ENCODE measurements around the gene ABT1.

Gene ABT1

GRCh38 chr6:26602262-26602661 lies 5.5 kb downstream of the ABT1 start:
- no peak for DNase-seq (ENCODE audit: low read depth in 2 of 2, low spot score in 1 of 2)

GRCh38 chr6:26604026-26604425 lies 7.3 kb downstream of the ABT1 start:
- DNase-seq (ENCODE audit: low read depth in 2 of 2, low spot score in 1 of 2) = no peak

DNA sequence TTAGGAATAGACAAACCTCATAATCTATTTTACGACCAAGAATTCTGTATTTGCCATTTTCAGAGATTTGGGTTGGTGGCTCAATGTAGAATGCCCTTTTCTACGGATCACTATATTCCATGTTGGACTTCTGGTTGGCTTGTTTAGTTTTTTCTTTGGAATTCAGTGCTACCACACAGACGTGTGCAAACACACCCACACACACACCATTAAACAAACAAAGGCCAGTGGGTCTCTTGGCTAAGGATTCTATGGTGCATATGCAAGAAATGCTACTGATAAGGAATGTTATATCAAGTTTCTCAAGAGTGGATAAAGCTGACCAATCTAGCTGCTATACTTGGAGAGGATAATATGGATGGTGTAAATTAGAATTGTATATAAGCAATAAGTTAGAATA lies 8.0 kb downstream of the ABT1 start:
- no peak for DNase-seq (ENCODE audit: low read depth in 2 of 2, low spot score in 1 of 2)

GRCh38 chr6:26607434-26608230 lies 10.9 kb downstream of the ABT1 start:
- DNase-seq (ENCODE audit: low read depth in 2 of 2, low spot score in 1 of 2) = peak in 1 of 2 donors; percentile 7

DNA sequence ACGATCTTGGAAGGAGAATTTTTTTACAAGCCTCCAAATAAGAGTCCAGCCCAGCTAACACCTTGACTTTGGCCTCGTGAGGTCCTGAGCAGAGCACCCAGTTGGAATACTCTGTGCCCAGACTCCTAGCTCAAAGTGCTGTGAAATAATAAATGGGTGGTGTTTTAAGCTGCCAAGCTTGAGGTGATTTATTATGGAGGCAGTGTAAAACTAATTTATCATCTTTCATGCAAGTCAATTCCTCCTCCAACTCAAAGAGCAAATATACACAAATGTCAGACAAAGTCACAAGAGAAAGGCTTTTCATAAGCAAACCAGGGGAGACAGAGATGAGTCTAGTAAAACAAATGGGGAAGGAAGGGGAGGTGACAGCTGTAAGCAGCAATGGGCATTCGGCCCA lies 12.7 kb downstream of the ABT1 start:
- no peak for DNase-seq (ENCODE audit: low read depth in 2 of 2, low spot score in 1 of 2)

- DNase-seq (ENCODE audit: low read depth in 2 of 2, low spot score in 1 of 2) = no peak
These were observed 14.8 kb downstream of the ABT1 start for GRCh38 chr6:26611599-26611998.

DNA sequence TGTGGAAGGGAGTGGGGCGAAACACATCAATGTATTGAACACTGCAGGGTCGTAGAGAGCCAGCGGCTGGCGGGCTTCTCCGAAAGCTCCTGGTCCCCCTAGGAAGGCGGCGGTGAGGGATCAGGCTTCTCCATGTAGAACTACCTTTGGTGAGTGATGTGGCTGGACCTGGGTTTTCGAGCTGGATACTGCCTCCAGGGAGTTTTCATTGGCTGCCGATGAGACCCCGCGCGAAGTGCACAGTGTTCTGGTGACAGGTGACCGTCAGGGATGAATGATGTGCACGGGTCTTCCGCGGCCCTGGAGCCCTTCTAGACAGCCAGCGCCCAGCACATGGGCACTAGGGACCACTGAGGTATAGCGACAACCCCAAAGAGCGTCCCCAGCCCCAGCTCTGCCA lies 16.4 kb downstream of the ABT1 start:
- DNase-seq (ENCODE audit: low read depth in 2 of 2, low spot score in 1 of 2) = no peak

GRCh38 chr6:26613689-26614683 lies 17.2 kb downstream of the ABT1 start:
- DNase-seq (ENCODE audit: low read depth in 2 of 2, low spot score in 1 of 2) = no peak

DNA sequence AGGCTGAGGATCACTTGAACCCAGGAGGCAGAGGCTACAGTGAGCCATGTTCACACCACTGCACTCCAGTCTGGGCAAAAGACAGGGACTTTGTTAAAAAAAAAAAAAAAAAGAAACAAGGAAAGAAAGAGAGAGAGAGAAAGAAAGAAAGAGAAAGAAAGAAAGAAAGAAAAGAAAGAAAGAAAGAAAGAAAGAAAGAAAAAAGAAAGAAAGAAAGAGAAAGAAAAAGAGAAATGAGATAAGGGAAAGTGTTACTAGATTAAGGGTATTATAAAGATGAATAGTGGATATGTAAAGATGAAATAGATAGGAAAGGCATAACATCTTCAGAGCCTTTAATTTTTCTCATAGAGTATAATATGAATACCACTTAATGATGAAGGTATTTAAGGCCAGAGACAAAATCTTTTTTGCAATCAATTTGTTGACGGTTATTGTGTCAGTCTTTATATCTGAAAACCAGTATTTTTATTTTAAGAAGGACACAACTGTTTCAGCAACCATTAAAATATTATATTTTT lies 26.6 kb downstream of the ABT1 start:
- DNase-seq (ENCODE audit: low read depth in 2 of 2, low spot score in 1 of 2) = no peak

GRCh38 chr6:26624557-26624956 lies 27.8 kb downstream of the ABT1 start:
- DNase-seq (ENCODE audit: low read depth in 2 of 2, low spot score in 1 of 2) = no peak

- no peak for DNase-seq (ENCODE audit: low read depth in 2 of 2, low spot score in 1 of 2)
These were observed 31.1 kb downstream of the ABT1 start for GRCh38 chr6:26627843-26628242.

DNA sequence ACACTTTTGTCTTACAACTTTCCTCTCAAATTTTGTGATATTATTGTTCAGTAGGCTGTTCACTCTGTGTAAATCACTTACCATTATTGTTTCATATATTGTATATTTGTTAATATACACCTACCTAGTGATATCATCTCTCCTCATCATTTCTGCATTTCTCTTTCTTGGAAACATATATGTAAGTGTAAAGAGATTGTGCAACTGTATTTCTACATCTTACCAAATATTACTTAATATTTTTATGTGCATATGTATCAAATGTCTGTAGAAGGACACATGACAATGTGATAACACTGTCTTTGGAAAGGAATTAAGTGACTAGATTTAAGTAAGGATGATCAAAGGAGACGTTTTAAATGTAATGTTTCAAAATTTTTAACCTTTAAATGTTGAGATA lies 32.6 kb downstream of the ABT1 start:
- no peak for DNase-seq (ENCODE audit: low read depth in 2 of 2, low spot score in 1 of 2)

GRCh38 chr6:26640806-26641205 lies 44.1 kb downstream of the ABT1 start:
- no peak for DNase-seq (ENCODE audit: low read depth in 2 of 2, low spot score in 1 of 2)

- DNase-seq (ENCODE audit: low read depth in 2 of 2, low spot score in 1 of 2) = no peak
These were observed 49.3 kb downstream of the ABT1 start for GRCh38 chr6:26646074-26646473.
